HG03520 (cell line): ENCODE measurements around the gene FKBP7.
"Not testable (repeated sequence)": the region's sequence is repeated elsewhere in the genome, so short reads cannot be mapped to it uniquely, and the experiment has no call there.

ENCODE experiments used
- ATAC-seq: cut with Tn5 transposase; IDR thresholded peaks from one replicate; pipeline ENCODE4 v1.9.1; 2021; ENCODE audit warnings: mild to moderate bottlenecking, moderate library complexity; ENCODE audit not compliant: unreplicated experiment

Gene FKBP7

GRCh38 chr2:178491612-178492011 is 13.2 kb upstream of the FKBP7 start:
- no peak for ATAC-seq

GRCh38 chr2:178485356-178485755 is 7.0 kb upstream of the FKBP7 start:
- no peak for ATAC-seq

GRCh38 chr2:178484245-178485041 is 6.0 kb upstream of the FKBP7 start:
- no peak for ATAC-seq

- ATAC-seq: peak; percentile 32
Observed at GRCh38 chr2:178482437-178482836, 4.0 kb upstream of the FKBP7 start.

- ATAC-seq: peak; percentile 47
Observed at GRCh38 chr2:178480227-178481181, 2.1 kb upstream of the FKBP7 start, which contains the start of gene PLEKHA3. Gene PLEKHA3 (plus strand): TSS chr2:178480457. CDS start chr2:178480870, 413 bp downstream.

GRCh38 chr2:178479758-178480226 is 1.4 kb upstream of the FKBP7 start:
- ATAC-seq: no peak

GRCh38 chr2:178479275-178479616 is 846 bp upstream of the FKBP7 start:
- ATAC-seq: no peak

- ATAC-seq: peak; percentile 0
Observed at GRCh38 chr2:178478130-178478438, 316 bp downstream of the FKBP7 start.

GRCh38 chr2:178477443-178478129 is 814 bp downstream of the FKBP7 start:
- ATAC-seq: no peak

GRCh38 chr2:178476477-178476876 is 1.9 kb downstream of the FKBP7 start:
- ATAC-seq: no peak

- ATAC-seq: no peak
Observed at GRCh38 chr2:178474560-178474959, 3.8 kb downstream of the FKBP7 start.

- ATAC-seq: no peak
Observed at GRCh38 chr2:178473931-178474330, 4.5 kb downstream of the FKBP7 start.

- no peak for ATAC-seq
Observed at GRCh38 chr2:178473373-178473772, 5.0 kb downstream of the FKBP7 start.

- ATAC-seq: not testable (repeated sequence)
Observed at GRCh38 chr2:178471313-178471712, 7.1 kb downstream of the FKBP7 start.

GRCh38 chr2:178469219-178469849 is 9.1 kb downstream of the FKBP7 start:
- no peak for ATAC-seq

GRCh38 chr2:178457390-178457886 is 21.0 kb downstream of the FKBP7 start:
- ATAC-seq: no peak

GRCh38 chr2:178455947-178456346 is 22.5 kb downstream of the FKBP7 start:
- no peak for ATAC-seq

GRCh38 chr2:178452870-178453269 is 25.5 kb downstream of the FKBP7 start:
- ATAC-seq: no peak

GRCh38 chr2:178452334-178452733 is 26.1 kb downstream of the FKBP7 start:
- ATAC-seq: no peak

GRCh38 chr2:178450774-178451525 is 27.4 kb downstream of the FKBP7 start, which contains the start of the genes PJVK and PRKRA:
Gene PJVK (plus strand): TSS chr2:178451378. CDS start chr2:178453410, 2,032 bp downstream.
Gene PRKRA (minus strand): TSS chr2:178451175. CDS start chr2:178451030, 145 bp downstream.
- ATAC-seq: peak; percentile 79
